ENCODE data around the gene PRTFDC1.

- TF ChIP-seq CTCF (IDR thresholded peaks at IDR 0.05; ENCODE audit: insufficient read depth, low read depth, low read length): no peak
- no peak for TF ChIP-seq EZH2 (IDR thresholded peaks at IDR 0.05; ENCODE audit: insufficient read depth, low read length)
Observed at GRCh38 chr10:24914148-24914547, 38.3 kb downstream of the PRTFDC1 start.
